ENCODE results near the gene GDI2. TPM values are rescaled to one million over a fixed set of nuclear protein-coding genes. Genes with fewer than 3 reads are reported as not detected.
"Not testable (repeated sequence)": the region's sequence is repeated elsewhere in the genome, so short reads cannot be mapped to it uniquely, and the experiment has no call there.

GDI2 gene
- total RNA-seq, 1 experiment from 2014 or later: 383 TPM

DNA sequence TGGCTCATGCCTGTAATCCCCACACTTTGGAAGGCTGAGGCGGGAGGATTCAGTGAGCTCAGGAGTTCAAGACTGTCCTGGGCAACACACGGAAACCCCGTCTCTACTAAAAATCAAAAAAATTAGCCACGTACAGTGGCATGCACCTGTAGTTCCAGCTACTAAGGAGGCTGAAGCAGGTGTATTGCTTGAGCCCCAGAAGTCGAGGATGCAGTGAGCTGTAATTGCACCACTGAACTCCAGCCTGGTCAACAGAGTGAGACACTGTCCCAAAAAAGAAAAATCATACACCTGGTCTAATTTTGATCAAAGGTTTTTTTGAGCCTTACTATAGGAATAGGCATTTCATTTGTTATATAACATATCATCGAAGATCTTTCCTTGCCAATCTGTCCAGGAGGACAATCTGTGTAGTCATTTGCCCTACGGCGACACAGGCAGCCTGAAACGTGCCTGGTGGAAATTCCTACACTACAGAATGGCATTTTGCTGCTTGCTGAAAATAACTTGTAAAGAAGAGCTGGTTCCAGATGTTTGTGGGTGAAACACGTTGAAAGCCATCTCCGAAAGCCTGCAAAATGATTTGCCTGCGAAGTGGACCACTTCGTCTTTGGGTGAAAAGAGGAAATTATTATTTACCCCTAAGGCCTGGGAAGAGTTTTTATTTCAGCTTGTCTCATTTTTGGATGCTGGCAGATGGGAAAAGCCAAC lies 31.3 kb upstream of the GDI2 start:
- H3K4me2 ChIP-seq (ENCODE audit: low read depth, low read length, poor library complexity, severe bottlenecking): peak overlapping the region; percentile 45
- H3K79me2 ChIP-seq (ENCODE audit: low read length): no peaks in the 10 kb centered on the region
- no peak for DNase-seq
- H3K4me3 ChIP-seq (ENCODE audit: low read length): no peak overlapping the region
- H3K9me3 ChIP-seq (ENCODE audit: low read length): no peaks in the 10 kb centered on the region
- no peaks in the 10 kb centered on the region for H4K20me1 ChIP-seq (ENCODE audit: insufficient read depth, low read depth, low read length)
- peaks cover 50% of the 10 kb centered on the region for H3K4me1 ChIP-seq (ENCODE audit: low read length)
- no peaks in the 10 kb centered on the region for H3K9me2 ChIP-seq (replicated peaks; ENCODE audit: insufficient read depth, low read length)
- no peaks in the 10 kb centered on the region for H3K27me3 ChIP-seq (ENCODE audit: low read length)
- H3K9ac ChIP-seq (ENCODE audit: low read length): no peak overlapping the region
- H3K36me3 ChIP-seq (ENCODE audit: insufficient read depth, low read length): no peaks in the 10 kb centered on the region
- H3K27ac ChIP-seq (ENCODE audit: low read length): no peak overlapping the region
- no peak overlapping the region for H2AFZ ChIP-seq (ENCODE audit: low read length)

DNA sequence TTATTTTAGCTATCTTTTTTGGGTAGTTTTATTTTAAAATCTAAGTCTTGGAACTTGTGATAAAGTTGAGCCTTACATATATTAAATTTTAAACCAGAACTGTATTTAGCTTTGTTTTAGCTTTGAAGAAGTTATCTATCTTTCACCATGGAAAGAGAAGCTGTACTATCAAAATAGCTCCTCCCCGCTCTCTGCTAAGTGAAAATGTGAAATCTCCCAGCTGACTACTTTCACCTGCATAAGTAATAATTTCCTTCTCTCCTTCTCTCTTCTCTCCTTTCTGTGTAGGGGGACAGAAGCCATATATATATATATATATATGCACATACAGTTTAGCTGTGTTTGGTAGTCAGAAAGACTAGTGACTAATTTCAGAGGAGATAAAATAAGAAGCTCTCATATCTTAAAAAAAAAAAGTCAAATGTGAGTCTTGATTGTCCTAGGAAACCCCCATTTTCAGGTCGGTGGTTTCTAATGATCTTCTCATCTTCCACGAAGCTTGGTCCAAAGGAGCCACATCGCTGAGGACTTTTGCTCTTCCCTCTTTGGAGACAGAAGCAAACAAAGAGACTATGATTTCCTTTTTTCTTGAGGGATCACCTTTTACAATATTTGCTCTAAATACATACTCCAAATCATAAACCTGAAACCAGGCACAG lies 30.6 kb upstream of the GDI2 start:
- no peaks in the 10 kb centered on the region for H3K36me3 ChIP-seq (ENCODE audit: insufficient read depth, low read length)
- H3K9me2 ChIP-seq (replicated peaks; ENCODE audit: insufficient read depth, low read length): no peaks in the 10 kb centered on the region
- DNase-seq: no peak
- no peak overlapping the region for H3K27ac ChIP-seq (ENCODE audit: low read length)
- H3K9me3 ChIP-seq (ENCODE audit: low read length): no peaks in the 10 kb centered on the region
- H3K4me2 ChIP-seq (ENCODE audit: low read depth, low read length, poor library complexity, severe bottlenecking): peak overlapping the region; percentile 45
- no peaks in the 10 kb centered on the region for H4K20me1 ChIP-seq (ENCODE audit: insufficient read depth, low read depth, low read length)
- H3K9ac ChIP-seq (ENCODE audit: low read length): no peak overlapping the region
- no peaks in the 10 kb centered on the region for H3K79me2 ChIP-seq (ENCODE audit: low read length)
- H3K27me3 ChIP-seq (ENCODE audit: low read length): no peaks in the 10 kb centered on the region
- H3K4me3 ChIP-seq (ENCODE audit: low read length): no peak overlapping the region
- H3K4me1 ChIP-seq (ENCODE audit: low read length): peaks cover 51% of the 10 kb centered on the region
- H2AFZ ChIP-seq (ENCODE audit: low read length): no peak overlapping the region

DNA sequence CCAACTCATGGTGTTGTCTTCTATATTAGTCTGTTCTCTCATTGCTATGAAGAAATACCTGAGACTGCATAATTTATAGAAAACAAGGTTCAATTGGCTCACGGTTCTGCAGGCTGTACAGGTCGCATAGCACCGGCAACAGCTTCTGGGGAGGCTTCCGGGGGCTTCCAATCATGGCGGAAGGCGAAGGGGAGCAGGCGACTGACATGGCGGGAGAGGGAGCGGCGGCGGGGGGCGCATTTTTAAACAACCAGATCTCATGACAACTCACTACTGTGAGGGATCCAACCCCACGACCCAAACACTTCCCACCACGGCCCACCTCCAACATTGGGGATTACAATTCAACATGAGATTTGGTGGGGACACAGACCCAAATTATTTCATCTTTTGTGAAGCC lies 28.7 kb upstream of the GDI2 start:
- H3K4me1 ChIP-seq (ENCODE audit: low read length): peaks cover 51% of the 10 kb centered on the region
- H3K27ac ChIP-seq (ENCODE audit: low read length): no peak overlapping the region
- no peaks in the 10 kb centered on the region for H3K79me2 ChIP-seq (ENCODE audit: low read length)
- no peak overlapping the region for H2AFZ ChIP-seq (ENCODE audit: low read length)
- no peak overlapping the region for H3K9ac ChIP-seq (ENCODE audit: low read length)
- no peaks in the 10 kb centered on the region for H3K9me3 ChIP-seq (ENCODE audit: low read length)
- H3K4me2 ChIP-seq (ENCODE audit: low read depth, low read length, poor library complexity, severe bottlenecking): no peak overlapping the region
- DNase-seq: no peak
- H4K20me1 ChIP-seq (ENCODE audit: insufficient read depth, low read depth, low read length): no peaks in the 10 kb centered on the region
- no peaks in the 10 kb centered on the region for H3K9me2 ChIP-seq (replicated peaks; ENCODE audit: insufficient read depth, low read length)
- H3K36me3 ChIP-seq (ENCODE audit: insufficient read depth, low read length): no peaks in the 10 kb centered on the region
- H3K4me3 ChIP-seq (ENCODE audit: low read length): no peak overlapping the region
- no peaks in the 10 kb centered on the region for H3K27me3 ChIP-seq (ENCODE audit: low read length)

DNA sequence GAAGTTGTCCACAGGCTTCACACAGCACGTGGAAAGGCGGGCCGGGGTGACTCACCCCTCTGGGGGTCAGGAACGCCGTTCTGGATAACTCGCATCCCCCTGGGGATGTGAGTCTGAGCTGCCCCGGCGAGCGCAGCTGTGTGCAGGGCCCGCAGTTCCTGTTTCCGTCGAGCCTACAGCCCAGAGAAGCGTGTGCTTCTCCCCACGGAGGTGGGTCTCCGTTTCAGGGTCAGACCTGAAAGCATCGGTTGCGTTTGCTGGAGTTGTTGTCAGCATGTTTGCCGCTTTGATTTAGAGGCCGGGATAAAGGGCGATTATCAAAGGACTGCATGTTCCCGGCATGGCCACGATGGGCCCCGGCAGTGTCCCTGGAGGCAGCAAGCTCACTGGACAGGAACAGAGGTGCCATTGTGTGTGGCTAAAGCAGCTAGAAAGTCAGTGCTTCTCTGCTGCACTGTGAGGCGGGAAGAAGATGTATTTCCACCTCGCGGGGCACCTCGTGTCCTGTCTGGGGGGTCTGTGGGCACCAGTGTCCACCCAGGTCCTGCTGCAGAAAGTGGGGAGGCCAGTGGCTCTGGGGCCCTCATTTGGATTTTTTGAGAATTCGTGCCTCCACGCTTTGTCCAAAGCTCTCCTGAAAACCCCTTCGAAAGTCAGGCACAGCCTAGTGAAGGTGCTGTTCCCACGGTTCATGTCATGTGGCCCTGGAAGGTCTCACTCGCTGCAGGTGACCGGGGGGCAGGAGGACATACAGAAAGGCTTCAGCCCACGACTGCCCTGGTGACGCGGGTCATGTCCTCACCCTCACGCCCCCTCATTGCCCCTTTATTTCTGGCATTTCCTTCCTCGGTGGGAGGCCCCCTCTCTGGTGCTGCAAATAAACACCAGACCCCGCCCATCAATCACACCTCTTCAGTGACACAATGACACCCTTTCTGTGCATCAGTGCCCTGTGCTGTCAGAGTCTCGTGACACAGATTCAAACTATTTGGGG lies 27.4 kb upstream of the GDI2 start:
- peak overlapping the region; percentile 64 for H3K4me3 ChIP-seq (ENCODE audit: low read length)
- H3K27ac ChIP-seq (ENCODE audit: low read length): peak overlapping the region; percentile 89
- H3K79me2 ChIP-seq (ENCODE audit: low read length): no peaks in the 10 kb centered on the region
- H4K20me1 ChIP-seq (ENCODE audit: insufficient read depth, low read depth, low read length): no peaks in the 10 kb centered on the region
- no peaks in the 10 kb centered on the region for H3K36me3 ChIP-seq (ENCODE audit: insufficient read depth, low read length)
- H3K9me3 ChIP-seq (ENCODE audit: low read length): no peaks in the 10 kb centered on the region
- peaks cover 46% of the 10 kb centered on the region for H3K4me1 ChIP-seq (ENCODE audit: low read length)
- peak overlapping the region; percentile 77 for H3K9ac ChIP-seq (ENCODE audit: low read length)
- H3K4me2 ChIP-seq (ENCODE audit: low read depth, low read length, poor library complexity, severe bottlenecking): peak overlapping the region; percentile 90
- peak overlapping the region; percentile 98 for H2AFZ ChIP-seq (ENCODE audit: low read length)
- no peaks in the 10 kb centered on the region for H3K9me2 ChIP-seq (replicated peaks; ENCODE audit: insufficient read depth, low read length)
- no peaks in the 10 kb centered on the region for H3K27me3 ChIP-seq (ENCODE audit: low read length)
- peak; percentile 94 for DNase-seq

DNA sequence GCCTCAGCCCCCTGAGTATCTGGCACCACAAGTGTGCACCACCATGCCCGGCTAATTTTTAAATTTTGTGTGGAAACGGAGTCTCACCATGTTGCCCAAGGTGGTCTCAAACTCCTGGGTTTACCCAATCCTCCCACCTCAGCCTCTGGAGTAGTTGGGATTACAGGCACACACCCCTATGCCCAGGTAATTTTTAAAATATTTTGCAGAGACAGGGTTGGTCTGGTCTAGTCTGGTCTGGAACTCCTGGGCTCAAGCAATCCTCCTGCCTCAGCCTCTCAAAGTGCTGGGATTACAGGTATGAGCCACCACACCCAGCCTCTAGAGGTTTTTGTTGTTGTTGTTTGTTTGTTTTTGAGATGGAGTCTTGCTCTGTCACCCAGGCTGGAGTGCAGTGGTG lies 22.9 kb upstream of the GDI2 start:
- H4K20me1 ChIP-seq (ENCODE audit: insufficient read depth, low read depth, low read length); H3K9me3 ChIP-seq (ENCODE audit: low read length); H3K79me2 ChIP-seq (ENCODE audit: low read length); H3K4me3 ChIP-seq (ENCODE audit: low read length); H3K27ac ChIP-seq (ENCODE audit: low read length); H3K27me3 ChIP-seq (ENCODE audit: low read length); H3K36me3 ChIP-seq (ENCODE audit: insufficient read depth, low read length); H3K9ac ChIP-seq (ENCODE audit: low read length); H2AFZ ChIP-seq (ENCODE audit: low read length); H3K4me2 ChIP-seq (ENCODE audit: low read depth, low read length, poor library complexity, severe bottlenecking); H3K9me2 ChIP-seq (replicated peaks; ENCODE audit: insufficient read depth, low read length); DNase-seq: not testable (repeated sequence)
- H3K4me1 ChIP-seq (ENCODE audit: low read length): peaks cover 18% of the 10 kb centered on the region

DNA sequence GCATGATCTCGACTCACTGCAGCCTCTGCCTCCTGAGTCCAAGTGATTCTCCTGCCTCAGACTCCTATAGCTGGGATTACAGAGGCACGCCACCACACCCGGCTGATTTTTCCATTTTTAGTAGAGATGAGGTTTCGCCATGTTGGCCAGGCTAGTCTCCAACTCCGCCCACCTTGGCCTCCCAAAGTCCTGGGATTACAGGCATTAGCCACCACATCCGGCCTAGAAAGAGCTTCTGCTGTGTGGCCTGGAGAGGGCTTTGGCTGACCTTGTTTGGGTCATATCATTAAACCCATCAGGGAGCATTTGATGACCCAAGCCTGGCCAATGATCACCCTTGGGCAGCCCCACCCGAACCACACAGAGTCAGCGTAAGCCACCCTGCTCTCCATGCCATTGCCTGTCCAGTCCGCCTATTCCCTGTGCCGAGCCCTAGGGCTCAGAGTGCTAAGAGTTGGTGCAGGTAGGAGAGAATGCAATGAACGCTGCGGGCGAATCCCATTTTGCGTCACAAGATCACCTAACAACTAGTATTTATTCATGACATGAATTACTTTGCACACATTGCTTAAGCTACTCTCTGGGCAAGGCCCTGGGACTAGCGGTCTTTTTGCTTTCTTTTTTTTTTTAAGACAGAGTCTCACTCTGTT lies 22.3 kb upstream of the GDI2 start:
- H3K9ac ChIP-seq (ENCODE audit: low read length): no peak overlapping the region
- H3K9me3 ChIP-seq (ENCODE audit: low read length): no peaks in the 10 kb centered on the region
- no peaks in the 10 kb centered on the region for H3K9me2 ChIP-seq (replicated peaks; ENCODE audit: insufficient read depth, low read length)

DNA sequence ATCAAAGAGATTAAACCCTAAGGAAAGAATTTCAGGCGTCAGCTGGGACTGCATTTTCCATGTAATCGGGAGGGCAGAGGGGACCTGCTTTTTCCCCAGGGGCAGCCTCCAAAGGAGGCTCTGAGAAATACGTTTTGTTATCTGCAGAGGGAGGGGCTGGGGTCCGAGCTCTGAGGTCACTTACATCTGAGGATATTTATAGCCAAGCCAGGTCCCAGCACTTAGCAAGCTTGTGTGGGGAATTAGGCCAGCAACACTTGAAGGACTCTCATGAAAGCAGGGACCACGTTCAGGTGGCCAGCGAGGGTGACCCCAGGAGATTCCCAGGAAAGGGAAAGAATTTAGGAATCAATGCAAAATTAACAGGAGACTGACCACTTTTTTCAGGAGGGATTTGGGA lies 20.6 kb upstream of the GDI2 start:
- H3K9ac ChIP-seq (ENCODE audit: low read length): no peak overlapping the region
- no peaks in the 10 kb centered on the region for H3K79me2 ChIP-seq (ENCODE audit: low read length)
- no peaks in the 10 kb centered on the region for H3K27me3 ChIP-seq (ENCODE audit: low read length)
- H2AFZ ChIP-seq (ENCODE audit: low read length): no peak overlapping the region
- no peak for DNase-seq
- no peaks in the 10 kb centered on the region for H3K4me1 ChIP-seq (ENCODE audit: low read length)
- H3K27ac ChIP-seq (ENCODE audit: low read length): no peak overlapping the region
- no peaks in the 10 kb centered on the region for H3K9me3 ChIP-seq (ENCODE audit: low read length)
- no peaks in the 10 kb centered on the region for H4K20me1 ChIP-seq (ENCODE audit: insufficient read depth, low read depth, low read length)
- H3K4me2 ChIP-seq (ENCODE audit: low read depth, low read length, poor library complexity, severe bottlenecking): no peak overlapping the region
- no peak overlapping the region for H3K4me3 ChIP-seq (ENCODE audit: low read length)
- H3K36me3 ChIP-seq (ENCODE audit: insufficient read depth, low read length): no peaks in the 10 kb centered on the region
- no peaks in the 10 kb centered on the region for H3K9me2 ChIP-seq (replicated peaks; ENCODE audit: insufficient read depth, low read length)

More for the DNA sequence above, 22.3 kb upstream of the GDI2 start:
- Histone ChIP-seq H3K36me3 (ENCODE audit: insufficient read depth, low read length) (no peaks in the 10 kb centered on the region), H3K27me3 (ENCODE audit: low read length) (no peaks in the 10 kb centered on the region), H3K4me2 (ENCODE audit: low read depth, low read length, poor library complexity, severe bottlenecking) (no peak overlapping the region), H2AFZ (ENCODE audit: low read length) (no peak overlapping the region), H3K79me2 (ENCODE audit: low read length) (no peaks in the 10 kb centered on the region), H4K20me1 (ENCODE audit: insufficient read depth, low read depth, low read length) (no peaks in the 10 kb centered on the region), H3K4me1 (ENCODE audit: low read length) (peaks cover 12% of the 10 kb centered on the region), H3K27ac (ENCODE audit: low read length) (no peak overlapping the region), H3K4me3 (ENCODE audit: low read length) (no peak overlapping the region)
- DNase-seq: no peak
